GM12801 (cell line): Measurements from ENCODE around the gene ABCB4.

Source experiments
- TF ChIP-seq, protein P1 (sequence below): IDR thresholded peaks from one replicate; pipeline ENCODE4 v1.5.1; 2011; ENCODE audit warnings: control low read depth; ENCODE audit not compliant: insufficient read length; ENCODE audit errors: extremely low read depth

The ABCB4 gene

DNA sequence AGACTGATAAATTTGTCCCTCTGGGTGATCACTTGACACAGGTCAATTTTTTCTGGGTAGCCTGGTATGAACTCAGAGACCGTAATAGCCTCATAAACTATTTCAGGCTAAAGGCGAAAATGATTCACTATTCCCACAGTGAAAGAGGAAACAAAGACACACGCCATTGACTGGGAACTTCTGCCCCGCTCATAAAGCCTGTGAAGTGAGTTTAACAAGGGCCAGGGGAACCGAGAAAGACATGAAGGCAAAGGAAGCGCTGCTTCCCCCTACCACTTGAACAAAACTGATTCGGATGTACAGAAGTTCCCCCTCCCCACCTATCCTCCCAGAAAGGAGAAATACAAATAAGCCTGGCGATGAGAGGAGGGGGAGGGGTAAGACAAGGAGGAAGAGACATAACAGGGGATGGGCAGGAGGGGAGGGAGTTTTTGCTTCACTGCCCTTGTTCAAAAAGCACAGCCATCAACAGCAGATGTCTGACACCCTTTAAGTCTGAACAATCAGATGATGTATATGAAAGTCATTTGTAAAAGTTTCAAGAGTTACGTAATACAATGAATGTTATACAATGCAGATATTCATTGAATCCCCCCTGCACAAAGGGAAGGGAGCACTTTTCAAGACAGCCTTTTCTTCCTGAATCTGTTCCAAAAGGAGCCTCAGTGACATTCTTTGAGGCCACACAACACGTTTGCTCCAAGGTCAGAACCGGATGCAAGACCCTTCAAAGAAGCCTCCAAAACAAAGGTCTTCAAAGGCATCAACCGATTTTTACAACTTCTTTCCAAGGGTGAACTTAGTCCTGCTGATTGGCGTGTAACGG, 734 bp downstream of the ABCB4 start:
- TF ChIP-seq, protein P1, sequence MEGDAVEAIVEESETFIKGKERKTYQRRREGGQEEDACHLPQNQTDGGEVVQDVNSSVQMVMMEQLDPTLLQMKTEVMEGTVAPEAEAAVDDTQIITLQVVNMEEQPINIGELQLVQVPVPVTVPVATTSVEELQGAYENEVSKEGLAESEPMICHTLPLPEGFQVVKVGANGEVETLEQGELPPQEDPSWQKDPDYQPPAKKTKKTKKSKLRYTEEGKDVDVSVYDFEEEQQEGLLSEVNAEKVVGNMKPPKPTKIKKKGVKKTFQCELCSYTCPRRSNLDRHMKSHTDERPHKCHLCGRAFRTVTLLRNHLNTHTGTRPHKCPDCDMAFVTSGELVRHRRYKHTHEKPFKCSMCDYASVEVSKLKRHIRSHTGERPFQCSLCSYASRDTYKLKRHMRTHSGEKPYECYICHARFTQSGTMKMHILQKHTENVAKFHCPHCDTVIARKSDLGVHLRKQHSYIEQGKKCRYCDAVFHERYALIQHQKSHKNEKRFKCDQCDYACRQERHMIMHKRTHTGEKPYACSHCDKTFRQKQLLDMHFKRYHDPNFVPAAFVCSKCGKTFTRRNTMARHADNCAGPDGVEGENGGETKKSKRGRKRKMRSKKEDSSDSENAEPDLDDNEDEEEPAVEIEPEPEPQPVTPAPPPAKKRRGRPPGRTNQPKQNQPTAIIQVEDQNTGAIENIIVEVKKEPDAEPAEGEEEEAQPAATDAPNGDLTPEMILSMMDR = no peak

DNA sequence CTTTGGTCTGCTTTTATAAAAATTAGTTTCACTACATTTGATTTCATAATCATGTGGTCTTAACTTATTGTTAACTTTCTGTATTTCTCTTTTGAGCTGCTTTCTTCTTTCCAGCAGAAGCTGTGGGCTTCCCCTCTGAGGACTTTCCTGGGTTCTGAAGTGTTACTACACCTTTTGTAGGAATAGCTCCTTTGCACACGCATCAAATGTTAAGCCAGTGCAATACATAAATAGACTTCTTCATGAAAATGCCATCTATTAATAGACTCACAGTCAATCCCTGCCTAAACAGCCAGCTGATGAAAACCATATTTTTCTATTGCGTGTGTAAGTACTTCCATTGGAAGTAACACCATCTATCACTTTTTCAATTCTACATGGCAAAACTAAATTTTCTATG, 1.5 kb downstream of the ABCB4 start:
- TF ChIP-seq, protein P1 = no peak

DNA sequence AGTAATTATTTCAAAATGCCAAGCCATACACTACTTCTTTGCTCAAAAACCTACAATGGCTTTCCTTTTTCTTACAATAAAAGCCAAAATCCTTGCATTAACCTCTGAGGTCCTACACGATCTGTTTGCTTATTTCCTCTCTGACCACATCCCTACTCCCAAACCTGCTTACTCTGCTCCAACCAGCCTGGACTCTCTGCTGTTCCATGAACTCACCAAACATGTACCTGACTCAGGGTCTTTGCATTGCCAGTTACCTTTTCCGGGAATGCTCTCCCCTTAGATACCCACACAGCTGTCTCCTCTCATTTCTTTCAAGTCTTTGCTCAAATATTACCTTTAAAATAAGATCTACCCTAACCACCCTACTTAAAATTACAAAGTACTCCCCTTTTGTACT, 2.3 kb downstream of the ABCB4 start:
- TF ChIP-seq, protein P1 = no peak

DNA sequence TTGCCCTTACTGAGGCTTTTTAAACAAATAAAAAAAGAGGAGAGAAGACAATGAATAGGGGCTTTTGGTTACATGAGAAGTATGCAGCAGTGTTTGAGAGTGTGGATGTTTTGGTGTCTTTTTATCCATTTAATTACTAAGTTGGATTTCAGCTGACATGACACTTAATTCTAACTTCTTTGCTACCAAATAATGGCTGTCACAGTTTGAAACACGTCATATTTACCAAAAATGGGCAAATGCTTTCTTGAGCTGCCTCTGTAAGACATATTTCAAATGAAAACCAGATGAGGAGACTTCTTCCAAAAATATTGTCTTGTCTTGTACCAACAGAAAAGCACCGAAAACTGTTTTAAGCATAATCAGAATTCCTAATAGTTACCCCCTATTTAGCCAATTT, 4.0 kb downstream of the ABCB4 start:
- TF ChIP-seq, protein P1 = no peak

DNA sequence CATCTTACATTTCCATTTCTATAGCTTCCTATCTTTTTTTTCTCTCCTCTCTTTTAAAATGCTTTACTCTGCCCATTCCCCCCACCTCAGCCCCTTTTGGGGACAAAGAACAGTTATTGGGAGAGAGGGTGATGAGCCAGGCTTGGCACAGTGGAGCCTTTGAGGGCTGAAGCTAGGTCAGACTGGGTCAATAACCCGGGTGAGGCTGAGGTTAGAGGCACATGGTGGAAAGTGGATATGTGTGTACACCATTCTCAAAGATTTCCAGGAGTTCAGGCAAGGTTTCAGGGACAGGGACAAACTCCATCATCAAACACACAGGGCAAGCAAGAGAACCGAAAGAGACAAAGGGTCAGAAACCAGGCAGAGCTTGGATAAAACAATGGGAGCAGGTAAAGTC, 11.5 kb downstream of the ABCB4 start:
- TF ChIP-seq, protein P1 = no peak

DNA sequence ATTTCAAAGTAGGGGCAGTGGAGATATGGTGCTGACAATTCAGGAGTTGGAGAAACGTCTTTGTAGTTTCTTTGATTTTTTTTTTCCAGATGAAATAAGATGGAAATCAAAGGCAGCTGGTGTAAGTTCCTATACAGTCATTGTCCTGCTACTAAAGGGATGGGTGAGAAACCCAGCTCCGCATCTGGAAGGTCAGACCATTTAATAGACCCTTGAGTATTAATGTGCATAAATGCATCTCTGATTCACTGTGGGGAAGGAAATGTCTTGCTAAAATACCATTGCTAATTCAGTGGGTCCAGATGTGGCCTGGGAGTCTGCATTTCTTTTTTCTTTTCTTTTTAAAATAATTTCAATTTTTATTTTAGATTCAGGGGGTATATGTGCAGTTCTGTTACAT, 15.5 kb downstream of the ABCB4 start:
- TF ChIP-seq, protein P1 = no peak

DNA sequence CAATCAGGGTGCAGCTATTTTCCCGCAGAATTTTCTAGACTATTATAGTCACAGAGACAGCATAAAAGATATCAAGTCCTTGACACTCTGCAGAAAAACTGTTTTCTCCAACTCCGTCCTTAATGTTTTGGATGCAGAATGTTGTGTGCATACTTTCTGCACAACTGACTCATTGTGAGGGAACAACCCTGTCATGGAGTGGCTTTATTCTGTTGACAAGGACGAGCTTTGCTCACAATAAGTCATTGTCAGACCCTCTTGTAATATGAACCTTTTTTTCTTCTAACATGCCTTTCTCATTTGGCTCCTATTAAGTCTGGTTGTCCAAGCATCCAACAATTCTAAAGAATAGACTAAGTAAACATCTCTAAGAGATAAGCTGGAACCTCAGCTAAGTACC, 17.3 kb downstream of the ABCB4 start:
- TF ChIP-seq, protein P1 = no peak
